Measurements from ENCODE around the gene OR51B4.
"Not testable (repeated sequence)": the region's sequence is repeated elsewhere in the genome, so short reads cannot be mapped to it uniquely, and the experiment has no call there.

Gene OR51B4

DNA sequence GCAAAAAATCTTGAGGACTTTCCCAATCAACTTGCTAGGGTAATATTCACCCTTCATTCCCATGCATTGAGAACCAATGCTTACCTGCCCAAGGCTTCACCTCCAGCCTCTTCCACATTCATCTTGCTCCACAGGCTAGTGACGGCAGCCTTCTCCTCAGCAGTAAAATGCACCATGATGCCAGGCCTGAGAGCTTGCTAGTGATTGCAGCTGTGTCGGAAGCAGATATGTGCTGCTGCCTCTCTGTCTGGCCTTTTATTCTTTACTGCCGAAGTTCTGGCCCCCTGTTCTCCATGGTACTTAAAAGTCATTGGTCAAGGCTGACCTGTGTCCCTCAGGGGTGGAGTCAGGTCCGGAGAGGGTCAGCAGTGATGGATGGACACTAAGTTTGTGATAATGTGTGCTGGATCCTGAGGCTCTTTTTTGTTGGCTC, 32.0 kb downstream of the OR51B4 start, which contains the start of gene HBE1:
Gene HBE1 (minus strand): TSS at position 231 of the 433 bp plus-strand sequence. CDS start 55 bp downstream, at position 176.
- DNase-seq = no peak

GRCh38 chr11:5267033-5267563, 34.6 kb downstream of the OR51B4 start:
- DNase-seq = no peak

DNA sequence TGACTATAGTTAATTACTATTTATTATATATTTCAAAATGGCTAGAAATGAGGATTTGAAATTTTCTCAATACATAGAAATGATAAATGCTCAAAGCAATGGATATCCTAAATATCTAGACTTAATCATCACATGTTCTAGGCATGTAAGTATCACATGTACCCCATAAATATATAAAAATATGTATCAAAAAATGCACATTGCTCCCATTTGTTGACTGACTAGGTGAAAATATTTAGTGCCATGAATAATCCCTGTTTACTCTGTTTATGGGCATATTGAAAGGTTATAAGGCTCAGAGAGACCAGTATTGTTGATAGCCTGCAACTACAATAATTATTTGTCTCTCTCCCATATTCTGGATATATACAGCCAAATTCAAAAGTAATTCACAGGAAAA, 35.1 kb downstream of the OR51B4 start:
- no peak for DNase-seq

DNA sequence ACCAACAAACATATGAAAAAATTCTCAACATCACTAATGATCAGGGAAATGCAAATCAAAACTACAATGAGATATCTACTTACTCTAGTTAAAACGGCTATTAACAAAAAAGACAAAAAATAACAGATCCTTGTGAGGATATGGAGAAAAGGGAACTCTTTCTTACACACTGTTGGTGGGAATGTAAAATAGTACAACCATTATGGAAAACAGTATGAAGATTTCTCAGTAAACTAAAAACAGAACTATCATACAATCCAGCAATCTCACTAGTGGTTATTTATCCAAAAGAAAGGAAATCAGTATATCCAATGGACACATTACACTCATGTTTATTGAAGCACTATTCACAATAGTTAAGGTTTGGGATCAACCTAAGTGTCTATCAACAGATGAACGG, 35.9 kb downstream of the OR51B4 start:
- DNase-seq = no peak

- DNase-seq = no peak
Observed at GRCh38 chr11:5258543-5259262, 43.0 kb downstream of the OR51B4 start.

GRCh38 chr11:5257296-5257695, 44.5 kb downstream of the OR51B4 start:
- DNase-seq = no peak

GRCh38 chr11:5254646-5255413, 46.9 kb downstream of the OR51B4 start, which contains the start of gene HBG2:
HBG2 (minus strand) TSS chr11:5254781; CDS start chr11:5254728, 53 bp downstream.
- not testable (repeated sequence) for DNase-seq

- not testable (repeated sequence) for DNase-seq
Observed at GRCh38 chr11:5254023-5254422, 47.7 kb downstream of the OR51B4 start.

DNA sequence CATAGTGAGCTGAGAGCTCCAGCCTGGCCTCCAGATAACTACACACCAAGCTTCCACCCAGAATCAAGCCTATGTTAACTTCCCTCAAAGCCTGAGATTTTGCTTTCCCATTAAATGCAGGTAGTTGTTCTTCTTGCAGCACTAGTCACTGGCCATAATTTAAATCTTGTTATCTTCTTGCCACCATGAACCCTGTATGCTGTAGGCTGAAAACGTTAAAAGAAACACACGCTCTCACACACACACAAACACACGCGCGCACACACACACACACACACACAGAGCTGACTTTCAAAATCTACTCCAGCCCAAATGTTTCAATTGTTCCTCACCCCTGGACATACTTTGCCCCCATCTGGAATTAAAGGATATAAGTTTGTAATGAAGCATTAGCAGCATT, 48.3 kb downstream of the OR51B4 start:
- not testable (repeated sequence) for DNase-seq

DNA sequence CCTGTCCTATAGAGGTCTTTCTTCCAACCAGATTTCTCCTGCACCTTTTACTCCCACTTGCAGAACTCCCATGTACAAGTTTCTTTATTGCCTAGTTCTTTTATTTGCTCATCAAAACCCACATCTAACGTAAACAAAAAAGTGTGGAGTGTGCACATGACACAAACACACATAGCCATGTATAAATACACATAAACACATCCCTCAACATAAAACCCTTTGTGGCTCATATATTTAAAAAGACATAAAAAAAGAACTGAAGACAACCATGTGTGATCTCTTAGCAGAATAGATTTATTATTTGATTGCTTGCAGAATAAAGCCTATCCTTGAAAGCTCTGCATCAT, 48.9 kb downstream of the OR51B4 start:
- no peak for DNase-seq

- DNase-seq = no peak
Observed at GRCh38 chr11:5252192-5252918, 49.4 kb downstream of the OR51B4 start.

GRCh38 chr11:5251746-5252145, 50.0 kb downstream of the OR51B4 start:
- DNase-seq = no peak
